PC-9 (cell line): ENCODE results near the gene HOXB9.

Experiments
- EZH2 ChIP-seq: fragments of 200-600 bp; sonication (generic); IDR thresholded peaks from 2 replicates; pipeline ENCODE4 v1.8.0; 2017; ENCODE audit warnings: antibody characterized with exemption, low read depth
- TF ChIP-seq, protein P1 (sequence below): fragments of 200-600 bp; sonication (generic); conservative IDR thresholded peaks from 2 replicates; pipeline ENCODE4 v1.6.1; 2017; ENCODE audit warnings: mixed run types, antibody characterized with exemption, mild to moderate bottlenecking, moderate library complexity

DNA sequence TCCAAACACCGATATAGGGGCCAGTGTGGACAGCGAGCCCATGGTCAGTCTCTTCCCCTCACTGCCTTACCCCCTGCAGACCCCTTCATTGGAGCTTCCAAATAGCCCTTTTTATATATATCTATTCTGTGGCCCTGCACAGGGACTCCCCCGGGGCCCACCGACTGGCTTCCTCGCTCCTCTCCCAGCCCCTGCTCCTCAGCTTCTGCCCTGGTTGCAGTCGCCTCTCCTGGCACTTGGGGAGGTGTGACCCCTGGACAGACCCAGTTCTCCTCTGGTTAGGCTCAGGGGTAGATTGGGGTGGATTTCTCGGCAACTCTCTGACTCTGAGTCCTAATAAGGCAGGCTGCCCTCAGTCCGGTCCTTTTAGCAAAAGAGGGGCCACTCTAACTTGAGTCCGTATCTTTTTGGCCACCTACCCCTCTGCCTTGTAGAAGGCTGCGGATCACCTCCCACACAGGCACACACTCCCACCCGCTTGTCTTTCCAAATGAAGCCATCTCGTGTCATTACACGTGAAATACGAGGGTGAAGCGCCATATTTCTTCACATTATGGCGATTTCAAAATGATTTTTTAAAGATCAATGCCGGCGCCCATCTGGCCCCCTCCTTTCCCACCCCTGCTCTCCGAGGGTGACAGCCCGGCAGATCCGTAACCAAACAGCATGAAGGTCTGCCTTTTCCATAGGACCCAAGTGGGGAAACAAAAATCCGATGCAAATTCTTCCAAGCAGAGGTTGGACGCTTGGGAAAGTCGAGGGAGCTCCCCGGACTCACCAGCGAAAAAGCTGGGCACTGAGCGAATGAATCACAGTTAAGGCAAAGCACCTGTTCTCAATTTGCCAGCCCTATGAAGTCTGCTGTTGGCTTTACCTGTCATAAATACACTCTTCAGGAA lies 1.7 kb upstream of the HOXB9 start:
- TF ChIP-seq, protein P1, sequence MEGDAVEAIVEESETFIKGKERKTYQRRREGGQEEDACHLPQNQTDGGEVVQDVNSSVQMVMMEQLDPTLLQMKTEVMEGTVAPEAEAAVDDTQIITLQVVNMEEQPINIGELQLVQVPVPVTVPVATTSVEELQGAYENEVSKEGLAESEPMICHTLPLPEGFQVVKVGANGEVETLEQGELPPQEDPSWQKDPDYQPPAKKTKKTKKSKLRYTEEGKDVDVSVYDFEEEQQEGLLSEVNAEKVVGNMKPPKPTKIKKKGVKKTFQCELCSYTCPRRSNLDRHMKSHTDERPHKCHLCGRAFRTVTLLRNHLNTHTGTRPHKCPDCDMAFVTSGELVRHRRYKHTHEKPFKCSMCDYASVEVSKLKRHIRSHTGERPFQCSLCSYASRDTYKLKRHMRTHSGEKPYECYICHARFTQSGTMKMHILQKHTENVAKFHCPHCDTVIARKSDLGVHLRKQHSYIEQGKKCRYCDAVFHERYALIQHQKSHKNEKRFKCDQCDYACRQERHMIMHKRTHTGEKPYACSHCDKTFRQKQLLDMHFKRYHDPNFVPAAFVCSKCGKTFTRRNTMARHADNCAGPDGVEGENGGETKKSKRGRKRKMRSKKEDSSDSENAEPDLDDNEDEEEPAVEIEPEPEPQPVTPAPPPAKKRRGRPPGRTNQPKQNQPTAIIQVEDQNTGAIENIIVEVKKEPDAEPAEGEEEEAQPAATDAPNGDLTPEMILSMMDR: no peak
- no peak for TF ChIP-seq EZH2
